Measurements from ENCODE around the gene NRG2. TPM values are rescaled to one million over a fixed set of nuclear protein-coding genes. Genes with fewer than 3 reads are reported as not detected.
A peak's percentile ranks its signal among the peaks of the same experiment; 100 is the strongest.

Gene NRG2
- total and polyA plus RNA-seq, 11 donors: 0.72 to 4.8 (median 3.4) TPM

DNA sequence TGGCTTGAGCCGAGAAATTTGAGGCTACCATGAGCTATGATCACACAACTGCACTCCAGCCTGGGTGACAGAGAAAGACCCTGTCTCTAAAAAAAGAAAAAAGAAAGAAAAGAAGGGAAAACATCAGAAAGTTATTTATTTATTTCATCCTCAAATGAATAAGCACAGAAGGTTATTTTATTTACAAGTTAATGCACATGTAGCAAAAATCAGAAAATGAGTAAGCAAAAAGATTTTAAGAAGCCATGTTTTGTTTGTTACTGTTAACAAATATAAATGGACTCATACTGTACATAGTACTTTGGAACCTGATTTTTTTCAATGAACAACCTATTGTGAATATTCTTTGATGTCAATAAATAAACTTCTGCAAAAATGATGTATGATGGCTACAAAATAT lies 47.2 kb downstream of the NRG2 start:
- H3K27me3 ChIP-seq: peaks cover 0 to 8% (median 0%) of the 10 kb centered on the region in 9 donors
- no peak overlapping the region for H3K4me3 ChIP-seq
- no peaks in the 10 kb centered on the region for H3K36me3 ChIP-seq
- DNase-seq (no peak), ATAC-seq (no peak)
- TF ChIP-seq, protein P1, sequence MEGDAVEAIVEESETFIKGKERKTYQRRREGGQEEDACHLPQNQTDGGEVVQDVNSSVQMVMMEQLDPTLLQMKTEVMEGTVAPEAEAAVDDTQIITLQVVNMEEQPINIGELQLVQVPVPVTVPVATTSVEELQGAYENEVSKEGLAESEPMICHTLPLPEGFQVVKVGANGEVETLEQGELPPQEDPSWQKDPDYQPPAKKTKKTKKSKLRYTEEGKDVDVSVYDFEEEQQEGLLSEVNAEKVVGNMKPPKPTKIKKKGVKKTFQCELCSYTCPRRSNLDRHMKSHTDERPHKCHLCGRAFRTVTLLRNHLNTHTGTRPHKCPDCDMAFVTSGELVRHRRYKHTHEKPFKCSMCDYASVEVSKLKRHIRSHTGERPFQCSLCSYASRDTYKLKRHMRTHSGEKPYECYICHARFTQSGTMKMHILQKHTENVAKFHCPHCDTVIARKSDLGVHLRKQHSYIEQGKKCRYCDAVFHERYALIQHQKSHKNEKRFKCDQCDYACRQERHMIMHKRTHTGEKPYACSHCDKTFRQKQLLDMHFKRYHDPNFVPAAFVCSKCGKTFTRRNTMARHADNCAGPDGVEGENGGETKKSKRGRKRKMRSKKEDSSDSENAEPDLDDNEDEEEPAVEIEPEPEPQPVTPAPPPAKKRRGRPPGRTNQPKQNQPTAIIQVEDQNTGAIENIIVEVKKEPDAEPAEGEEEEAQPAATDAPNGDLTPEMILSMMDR (IDR thresholded peaks at IDR 0.05): no peak
- no peak for TF ChIP-seq POLR2A (IDR thresholded peaks at IDR 0.05)
- WGBS, 4 donors: 94 to 98% (median 95%) methylated on average over 1 of the region's 1 CpG
- H3K4me1 ChIP-seq: peaks cover 0 to 16% (median 0%) of the 10 kb centered on the region in 12 donors
- no peak overlapping the region for H3K27ac ChIP-seq
- intact Hi-C loops (cut with DNase I): no loop called here
- no peaks in the 10 kb centered on the region for H3K9me3 ChIP-seq

DNA sequence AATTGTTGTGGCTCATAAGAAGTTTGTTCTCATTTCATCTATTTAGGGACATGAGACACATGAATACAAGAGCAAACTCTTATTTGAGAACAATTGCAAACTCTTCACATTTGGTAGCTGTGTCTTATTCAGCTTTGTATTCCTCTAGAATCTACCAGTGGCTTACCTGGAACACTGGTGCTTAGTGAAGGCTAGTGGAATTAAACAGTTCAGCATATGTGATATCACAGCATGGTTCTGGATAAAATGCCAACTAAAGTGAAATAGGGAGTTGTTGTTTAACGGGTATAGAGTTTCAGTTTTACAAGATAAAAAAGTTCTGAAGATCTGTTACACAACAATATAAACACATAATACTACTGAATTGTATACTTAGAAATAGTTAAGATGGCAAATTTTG lies 48.9 kb downstream of the NRG2 start:
- no peak for DNase-seq
- Histone ChIP-seq H3K4me3 (no peak overlapping the region), H3K27me3 (peaks cover 0 to 8% (median 0%) of the 10 kb centered on the region in 9 donors), H3K9me3 (no peaks in the 10 kb centered on the region), H3K4me1 (peaks cover 0 to 6% (median 0%) of the 10 kb centered on the region in 12 donors), H3K27ac (no peak overlapping the region), H3K36me3 (no peaks in the 10 kb centered on the region)
- WGBS, 4 donors: 89 to 96% (median 91%) methylated on average over 1 of the region's 1 CpG
- no peak for TF ChIP-seq POLR2A (IDR thresholded peaks at IDR 0.05)
- TF ChIP-seq, protein P1 (IDR thresholded peaks at IDR 0.05): no peak
- intact Hi-C loops (cut with DNase I): no loop called here
- ATAC-seq: no peak

DNA sequence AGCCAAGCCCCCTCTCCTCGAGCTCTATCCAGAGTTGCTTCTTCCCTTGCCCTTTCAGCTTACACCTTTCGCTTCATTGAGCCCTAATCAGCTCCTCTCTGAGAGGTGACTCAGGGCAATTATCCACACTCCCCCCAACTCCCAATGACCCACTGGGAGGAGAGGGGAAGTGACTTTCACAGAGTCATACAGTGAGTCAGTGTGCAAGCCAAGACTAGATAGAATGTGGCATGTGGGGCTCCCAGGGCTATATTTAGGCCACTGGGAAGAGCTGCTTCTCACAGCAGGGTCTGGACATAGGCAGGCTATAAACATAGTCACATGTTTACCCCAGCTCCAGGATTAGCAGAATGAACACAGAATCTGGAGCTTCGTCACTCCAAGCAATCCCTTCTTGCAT lies 57.4 kb downstream of the NRG2 start:
- DNase-seq (peak in 3 of 5 donors; percentile 37 to 62 (median 61)), ATAC-seq (peak; percentile 89 to 96 (median 94))
- 48 to 53% (median 51%) methylated on average over 3 of the region's 3 CpGs for WGBS, 4 donors
- no peaks in the 10 kb centered on the region for H3K27me3 ChIP-seq
- intact Hi-C loops (cut with DNase I): loop anchor here in 2 of 10 donors (5.0 to 10.0 kb wide), 2 partner anchors 57 to 59 kb away; partner anchors contain the start of gene NRG2 (in 2 of the 2)
- peaks cover 0 to 41% (median 18%) of the 10 kb centered on the region in 12 donors for H3K4me1 ChIP-seq
- H3K4me3 ChIP-seq: no peak overlapping the region
- TF ChIP-seq, protein P1 (IDR thresholded peaks at IDR 0.05): no peak
- no peak for TF ChIP-seq POLR2A (IDR thresholded peaks at IDR 0.05)
- no peaks in the 10 kb centered on the region for H3K36me3 ChIP-seq
- H3K9me3 ChIP-seq: no peaks in the 10 kb centered on the region
- H3K27ac ChIP-seq: peak overlapping the region in 11 of 12 donors; percentile 24 to 73 (median 67)

DNA sequence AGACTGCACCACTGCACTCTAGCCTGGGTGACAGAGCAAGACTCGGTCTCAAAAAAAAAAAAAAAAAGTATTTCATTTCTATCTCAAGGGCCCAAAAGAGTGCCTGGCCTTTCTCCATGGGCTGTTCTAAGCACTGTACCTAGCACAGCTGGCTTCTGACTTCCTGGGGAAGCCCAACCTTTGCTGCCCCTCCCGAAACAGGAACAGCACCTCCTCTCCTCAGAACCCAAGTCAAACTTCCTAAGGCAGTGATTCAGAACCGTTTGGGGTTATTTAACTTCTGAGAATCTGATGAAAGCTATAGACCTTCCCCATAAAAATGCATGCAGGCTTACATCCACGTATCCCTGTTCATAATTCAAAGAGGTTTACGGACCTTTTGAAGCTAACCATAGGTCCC lies 57.8 kb downstream of the NRG2 start:
- Histone ChIP-seq H3K27ac (peak overlapping the region in 11 of 12 donors; percentile 24 to 73 (median 67)), H3K27me3 (no peaks in the 10 kb centered on the region), H3K4me3 (no peak overlapping the region), H3K36me3 (no peaks in the 10 kb centered on the region), H3K4me1 (peaks cover 0 to 46% (median 18%) of the 10 kb centered on the region in 12 donors), H3K9me3 (no peaks in the 10 kb centered on the region)
- WGBS, 4 donors: 24 to 51% (median 39%) methylated on average over 5 of the region's 5 CpGs
- peak; percentile 7 to 23 (median 17) for ATAC-seq
- intact Hi-C loops (cut with DNase I): loop anchor here in 2 of 10 donors (5.0 to 10.0 kb wide), 2 partner anchors 57 to 60 kb away; partner anchors contain the start of gene NRG2 (in 2 of the 2)
- no peak for DNase-seq
- no peak for TF ChIP-seq POLR2A (IDR thresholded peaks at IDR 0.05)
- TF ChIP-seq, protein P1 (IDR thresholded peaks at IDR 0.05): no peak
